ENCODE measurements around the gene COG7. TPM values are rescaled to one million over a fixed set of nuclear protein-coding genes. Genes with fewer than 3 reads are reported as not detected.
A peak's percentile ranks its signal among the peaks of the same experiment; 100 is the strongest.

COG7 gene
- total and polyA plus RNA-seq, 5 donors from 2014 or later = 9.2 to 18.7 (median 11.5) TPM

GRCh38 chr16:23497543-23497868, 44.5 kb upstream of the COG7 start:
- H3K9me3 Mint-ChIP-seq = no peaks in the 10 kb centered on the region
- H3K36me3 Mint-ChIP-seq = peaks cover 17% of the 10 kb centered on the region
- Histone ChIP-seq H3K36me3 (ENCODE audit: control insufficient read depth, insufficient read depth, low read length) (peaks cover 40% of the 10 kb centered on the region), H3K9me3 (ENCODE audit: control insufficient read depth in 2 of 2, low read length in 2 of 2) (no peaks in the 10 kb centered on the region), H3K4me3 (ENCODE audit: low read depth, low read length) (no peak overlapping the region), H3K4me1 (ENCODE audit: control insufficient read depth, insufficient read depth, low read length, poor library complexity, severe bottlenecking) (peaks cover 5% of the 10 kb centered on the region), H3K27me3 (ENCODE audit: control insufficient read depth, insufficient read depth, low read length) (no peaks in the 10 kb centered on the region), H3K27ac (ENCODE audit: insufficient read depth, low read length, poor library complexity, severe bottlenecking) (no peak overlapping the region)
- H3K4me1 Mint-ChIP-seq = peaks cover 12 to 45% (median 27%) of the 10 kb centered on the region in 4 donors
- DNase-seq (no peak), ATAC-seq (ENCODE audit: low read depth in 2 of 2) (no peak)
- H3K27ac Mint-ChIP-seq = peak overlapping the region in 1 of 3 donors; percentile 75
- H3K27me3 Mint-ChIP-seq = no peaks in the 10 kb centered on the region
- H3K4me3 Mint-ChIP-seq = peak overlapping the region in 1 of 4 donors; percentile 47

DNA sequence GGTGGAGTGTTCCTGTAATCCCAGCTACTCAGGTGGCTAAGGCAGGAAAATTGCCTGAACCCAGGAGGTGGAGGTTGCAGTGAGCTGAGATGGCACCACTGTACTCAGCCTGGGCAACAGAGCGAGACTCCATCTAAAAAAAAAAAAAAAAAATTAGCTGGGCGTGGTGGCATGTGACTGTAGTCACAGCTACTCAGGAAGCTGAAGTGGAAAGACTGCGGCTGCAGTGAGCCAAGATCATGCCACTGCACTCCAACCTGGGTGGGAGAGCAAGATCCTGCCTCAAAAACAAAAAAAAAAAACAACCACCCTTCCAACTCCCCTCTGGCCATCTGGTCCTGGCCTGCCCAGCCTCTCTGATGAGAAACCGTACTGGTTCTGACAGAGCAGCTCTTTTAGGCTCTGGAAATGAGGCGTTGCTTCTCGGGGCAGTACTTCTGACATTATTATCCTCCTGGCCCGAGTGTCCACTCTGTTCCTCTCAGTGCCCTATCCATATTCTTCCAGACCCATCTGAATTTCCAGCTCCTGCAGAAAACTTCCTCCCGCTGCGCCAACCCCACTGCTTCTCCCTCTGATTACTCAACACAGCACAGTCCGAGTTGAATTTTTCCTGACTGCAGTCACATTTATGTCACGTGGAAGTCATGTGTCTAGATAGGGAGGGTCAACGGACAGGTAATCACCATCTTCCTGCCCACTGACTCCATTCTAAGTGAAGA, 44.0 kb upstream of the COG7 start:
- H3K27ac Mint-ChIP-seq = peak overlapping the region in 1 of 3 donors; percentile 75
- no peak overlapping the region for H3K27ac ChIP-seq (ENCODE audit: insufficient read depth, low read length, poor library complexity, severe bottlenecking)
- peaks cover 12 to 40% (median 23%) of the 10 kb centered on the region in 4 donors for H3K4me1 Mint-ChIP-seq
- peak overlapping the region in 1 of 4 donors; percentile 47 for H3K4me3 Mint-ChIP-seq
- no peaks in the 10 kb centered on the region for H3K9me3 ChIP-seq (ENCODE audit: control insufficient read depth in 2 of 2, low read length in 2 of 2)
- H3K4me3 ChIP-seq (ENCODE audit: low read depth, low read length) = no peak overlapping the region
- no peak for ATAC-seq (ENCODE audit: low read depth in 2 of 2)
- H3K4me1 ChIP-seq (ENCODE audit: control insufficient read depth, insufficient read depth, low read length, poor library complexity, severe bottlenecking) = peaks cover 5% of the 10 kb centered on the region
- no peaks in the 10 kb centered on the region for H3K9me3 Mint-ChIP-seq
- DNase-seq = peak in 1 of 3 donors; percentile 30
- H3K36me3 Mint-ChIP-seq = peaks cover 21% of the 10 kb centered on the region
- H3K36me3 ChIP-seq (ENCODE audit: control insufficient read depth, insufficient read depth, low read length) = peaks cover 43% of the 10 kb centered on the region
- no peaks in the 10 kb centered on the region for H3K27me3 ChIP-seq (ENCODE audit: control insufficient read depth, insufficient read depth, low read length)
- no peaks in the 10 kb centered on the region for H3K27me3 Mint-ChIP-seq

DNA sequence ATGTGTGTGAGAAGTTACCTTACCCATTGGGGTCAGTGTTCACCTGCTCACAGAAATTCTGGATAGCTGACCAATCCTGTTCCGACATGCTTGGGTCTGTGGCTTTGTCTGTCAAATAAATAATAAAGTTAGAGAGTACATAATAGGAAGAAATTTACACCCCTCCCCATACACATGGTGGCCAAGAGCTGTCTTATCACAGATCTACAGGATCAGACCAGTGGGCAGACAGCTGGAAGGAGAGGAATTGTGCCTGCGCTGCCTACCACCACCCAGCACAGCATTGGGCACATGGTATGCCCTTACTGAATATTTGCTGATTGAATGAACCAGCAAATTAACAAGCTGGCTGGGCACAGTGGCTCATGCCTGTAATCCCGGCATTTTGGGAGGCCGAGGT, 42.7 kb upstream of the COG7 start:
- Histone ChIP-seq H3K27me3 (ENCODE audit: control insufficient read depth, insufficient read depth, low read length) (no peaks in the 10 kb centered on the region), H3K4me1 (ENCODE audit: control insufficient read depth, insufficient read depth, low read length, poor library complexity, severe bottlenecking) (peaks cover 5% of the 10 kb centered on the region), H3K36me3 (ENCODE audit: control insufficient read depth, insufficient read depth, low read length) (peaks cover 56% of the 10 kb centered on the region), H3K9me3 (ENCODE audit: control insufficient read depth in 2 of 2, low read length in 2 of 2) (no peaks in the 10 kb centered on the region), H3K27ac (ENCODE audit: insufficient read depth, low read length, poor library complexity, severe bottlenecking) (no peak overlapping the region), H3K4me3 (ENCODE audit: low read depth, low read length) (no peak overlapping the region)
- Mint-ChIP-seq H3K27me3 (no peaks in the 10 kb centered on the region), H3K9me3 (no peaks in the 10 kb centered on the region), H3K36me3 (peaks cover 29% of the 10 kb centered on the region), H3K4me1 (peaks cover 12 to 31% (median 16%) of the 10 kb centered on the region in 4 donors), H3K27ac (no peak overlapping the region), H3K4me3 (no peak overlapping the region)
- ATAC-seq (ENCODE audit: low read depth in 2 of 2) = no peak
- DNase-seq = no peak

GRCh38 chr16:23494188-23494587, 41.2 kb upstream of the COG7 start:
- peaks cover 70% of the 10 kb centered on the region for H3K36me3 ChIP-seq (ENCODE audit: control insufficient read depth, insufficient read depth, low read length)

DNA sequence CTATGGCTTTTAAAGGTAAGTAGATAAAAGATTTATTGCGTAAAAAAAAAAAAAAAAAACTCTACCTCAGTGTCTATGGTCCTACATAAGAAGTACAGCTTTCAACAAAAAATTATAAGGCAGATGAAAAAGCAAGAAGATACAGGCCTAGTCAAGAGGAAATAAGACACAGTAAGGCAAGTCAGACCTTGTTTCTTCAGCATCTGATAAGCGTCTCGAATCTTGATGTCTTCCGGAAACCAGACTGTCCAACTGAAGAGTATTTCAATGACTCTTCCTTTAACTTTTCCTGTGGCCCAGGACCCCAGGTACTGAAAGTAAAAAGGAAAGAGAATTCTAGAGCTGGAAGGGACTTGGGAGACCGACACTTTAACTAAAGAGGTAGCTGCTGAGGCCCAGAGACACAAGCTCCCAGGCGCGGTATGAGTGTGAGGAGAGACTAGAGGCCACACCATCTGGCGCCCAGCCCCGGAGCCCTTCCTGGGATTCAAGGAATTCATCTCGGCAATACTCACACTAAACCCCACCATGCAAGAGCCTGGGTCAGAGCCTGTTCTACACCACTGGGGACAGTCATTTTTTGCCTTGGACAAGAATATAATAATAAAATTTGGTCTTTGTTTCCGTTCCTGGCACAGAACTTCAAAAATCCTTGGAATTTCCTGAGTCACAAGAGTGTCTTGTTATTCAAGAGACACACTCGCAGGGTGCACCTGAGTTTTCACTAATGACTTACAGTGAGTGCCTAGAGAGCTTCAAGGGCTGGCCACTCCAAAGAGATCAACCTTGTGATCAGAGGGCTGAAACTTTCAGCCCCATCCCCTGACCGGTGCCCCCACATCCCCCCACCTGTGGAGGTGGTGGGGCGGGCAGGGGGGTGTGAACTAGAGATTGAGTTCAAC, 38.8 kb upstream of the COG7 start:
- Histone ChIP-seq H3K4me1 (ENCODE audit: control insufficient read depth, insufficient read depth, low read length, poor library complexity, severe bottlenecking) (no peaks in the 10 kb centered on the region), H3K27me3 (ENCODE audit: control insufficient read depth, insufficient read depth, low read length) (no peaks in the 10 kb centered on the region), H3K36me3 (ENCODE audit: control insufficient read depth, insufficient read depth, low read length) (peaks cover 87% of the 10 kb centered on the region), H3K4me3 (ENCODE audit: low read depth, low read length) (no peak overlapping the region), H3K27ac (ENCODE audit: insufficient read depth, low read length, poor library complexity, severe bottlenecking) (no peak overlapping the region), H3K9me3 (ENCODE audit: control insufficient read depth in 2 of 2, low read length in 2 of 2) (no peaks in the 10 kb centered on the region)
- Mint-ChIP-seq H3K4me1 (peaks cover 0 to 4% (median 0%) of the 10 kb centered on the region in 4 donors), H3K36me3 (peaks cover 39% of the 10 kb centered on the region), H3K9me3 (no peaks in the 10 kb centered on the region), H3K27ac (no peak overlapping the region), H3K4me3 (no peak overlapping the region), H3K27me3 (no peaks in the 10 kb centered on the region)
- ATAC-seq (ENCODE audit: low read depth in 2 of 2) (no peak), DNase-seq (no peak)

More at GRCh38 chr16:23494188-23494587, 41.2 kb upstream of the COG7 start:
- H3K9me3 ChIP-seq (ENCODE audit: control insufficient read depth in 2 of 2, low read length in 2 of 2) = no peaks in the 10 kb centered on the region
- Mint-ChIP-seq H3K27ac (no peak overlapping the region), H3K9me3 (no peaks in the 10 kb centered on the region), H3K4me3 (no peak overlapping the region), H3K36me3 (peaks cover 38% of the 10 kb centered on the region), H3K4me1 (peaks cover 9 to 21% (median 12%) of the 10 kb centered on the region in 4 donors), H3K27me3 (no peaks in the 10 kb centered on the region)
- H3K27me3 ChIP-seq (ENCODE audit: control insufficient read depth, insufficient read depth, low read length) = no peaks in the 10 kb centered on the region
- ATAC-seq (ENCODE audit: low read depth in 2 of 2) (no peak), DNase-seq (no peak)
- H3K4me1 ChIP-seq (ENCODE audit: control insufficient read depth, insufficient read depth, low read length, poor library complexity, severe bottlenecking) = peaks cover 5% of the 10 kb centered on the region
- no peak overlapping the region for H3K27ac ChIP-seq (ENCODE audit: insufficient read depth, low read length, poor library complexity, severe bottlenecking)
- H3K4me3 ChIP-seq (ENCODE audit: low read depth, low read length) = no peak overlapping the region

DNA sequence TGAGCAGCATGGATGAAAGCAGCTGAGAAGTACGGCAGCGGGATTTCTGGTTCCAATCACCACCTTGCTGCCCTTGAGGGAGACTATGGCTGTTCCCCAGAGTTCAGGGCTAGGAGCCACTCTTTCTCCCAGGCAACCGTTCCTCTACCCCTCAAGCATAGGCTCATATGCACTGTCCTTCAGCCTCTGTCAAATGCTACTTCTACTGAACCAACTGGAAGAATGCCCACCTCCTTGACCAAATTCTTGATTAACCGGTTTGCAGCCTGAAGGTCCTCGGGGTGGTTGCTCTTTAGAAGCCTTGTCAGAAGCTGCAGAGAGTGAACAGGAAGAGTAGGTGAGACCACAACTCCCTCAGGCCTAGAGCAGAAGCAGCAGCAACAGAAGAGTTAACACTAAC, 33.5 kb upstream of the COG7 start:
- no peak for DNase-seq
- peaks cover 95% of the 10 kb centered on the region for H3K36me3 ChIP-seq (ENCODE audit: control insufficient read depth, insufficient read depth, low read length)
- no peaks in the 10 kb centered on the region for H3K4me1 ChIP-seq (ENCODE audit: control insufficient read depth, insufficient read depth, low read length, poor library complexity, severe bottlenecking)
- Mint-ChIP-seq H3K36me3 (peaks cover 53% of the 10 kb centered on the region), H3K4me3 (no peak overlapping the region), H3K9me3 (no peaks in the 10 kb centered on the region), H3K27ac (no peak overlapping the region), H3K27me3 (no peaks in the 10 kb centered on the region), H3K4me1 (no peaks in the 10 kb centered on the region)
- H3K9me3 ChIP-seq (ENCODE audit: control insufficient read depth in 2 of 2, low read length in 2 of 2) = no peaks in the 10 kb centered on the region
- no peak overlapping the region for H3K27ac ChIP-seq (ENCODE audit: insufficient read depth, low read length, poor library complexity, severe bottlenecking)
- no peak overlapping the region for H3K4me3 ChIP-seq (ENCODE audit: low read depth, low read length)
- no peaks in the 10 kb centered on the region for H3K27me3 ChIP-seq (ENCODE audit: control insufficient read depth, insufficient read depth, low read length)
- ATAC-seq (ENCODE audit: low read depth in 2 of 2) = no peak

GRCh38 chr16:23485841-23486240, 32.9 kb upstream of the COG7 start:
- peaks cover 49% of the 10 kb centered on the region for H3K36me3 Mint-ChIP-seq
- peaks cover 93% of the 10 kb centered on the region for H3K36me3 ChIP-seq (ENCODE audit: control insufficient read depth, insufficient read depth, low read length)
- H3K27me3 Mint-ChIP-seq = no peaks in the 10 kb centered on the region

More at GRCh38 chr16:23485841-23486240, 32.9 kb upstream of the COG7 start:
- Mint-ChIP-seq H3K9me3 (no peaks in the 10 kb centered on the region), H3K27ac (no peak overlapping the region), H3K4me1 (no peaks in the 10 kb centered on the region), H3K4me3 (no peak overlapping the region)
- H3K4me3 ChIP-seq (ENCODE audit: low read depth, low read length) = no peak overlapping the region
- no peaks in the 10 kb centered on the region for H3K27me3 ChIP-seq (ENCODE audit: control insufficient read depth, insufficient read depth, low read length)
- H3K27ac ChIP-seq (ENCODE audit: insufficient read depth, low read length, poor library complexity, severe bottlenecking) = no peak overlapping the region
- H3K4me1 ChIP-seq (ENCODE audit: control insufficient read depth, insufficient read depth, low read length, poor library complexity, severe bottlenecking) = no peaks in the 10 kb centered on the region
- H3K9me3 ChIP-seq (ENCODE audit: control insufficient read depth in 2 of 2, low read length in 2 of 2) = no peaks in the 10 kb centered on the region
- DNase-seq = no peak
- no peak for ATAC-seq (ENCODE audit: low read depth in 2 of 2)
